ENCODE data around the gene RAB3IP. TPM values are rescaled to one million over a fixed set of nuclear protein-coding genes. Genes with fewer than 3 reads are reported as not detected.

The RAB3IP gene
- total and polyA plus RNA-seq, 2 of the 4 experiments (the other 2 are of a cell fraction), result 1.5 to 2.7 TPM

GRCh38 chr12:69726922-69727321 is 11.7 kb upstream of the RAB3IP start:
- ChIA-PET POLR2A (ENCODE audit: unreplicated experiment) (no interaction called here), CTCF (no interaction called here)
- H2AFZ ChIP-seq (replicated peaks; ENCODE audit: low read length, poor library complexity), result no peak overlapping the region

More at GRCh38 chr12:69726922-69727321, 11.7 kb upstream of the RAB3IP start:
- no peak overlapping the region for H3K27ac ChIP-seq (ENCODE audit: insufficient read depth, low read length)
- no peak overlapping the region for H3K14ac ChIP-seq (replicated peaks; ENCODE audit: low read depth, low read length)
- intact Hi-C loops (cut with micrococcal nuclease) (no loop called here), in situ Hi-C loops (cut with MboI; ENCODE audit: low sequenced_read_pairs) (loop anchor here (25.0 kb wide), 1 partner anchor 390 kb away; the partner anchor contains the start of gene LYZ), dilution Hi-C loops (cut with HindIII; ENCODE audit: low sequenced_read_pairs, unreplicated experiment) (no loop called here)
- no peak overlapping the region for H2BK120ac ChIP-seq (ENCODE audit: low read depth, low read length)
- no peaks in the 10 kb centered on the region for H3K36me3 ChIP-seq (ENCODE audit: control insufficient read depth, insufficient read depth, low read length)
- H3K23ac ChIP-seq (ENCODE audit: low read depth, low read length), result no peak overlapping the region
- no peak overlapping the region for H3K4me3 ChIP-seq (ENCODE audit: insufficient read depth, low read depth, low read length)
- H2BK5ac ChIP-seq (ENCODE audit: low read depth, low read length, poor library complexity, severe bottlenecking), result no peak overlapping the region
- no peak overlapping the region for H3K9ac ChIP-seq (ENCODE audit: low read depth, low read length)
- DNase-seq (no peak), ATAC-seq (ENCODE audit: low read depth) (no peak)
- H3K79me1 ChIP-seq (ENCODE audit: low read depth in 1 of 2, low read length in 2 of 2), result no peaks in the 10 kb centered on the region
- H2BK20ac ChIP-seq (ENCODE audit: low read depth, low read length), result no peak overlapping the region
- H3K9me3 ChIP-seq (ENCODE audit: control insufficient read depth, insufficient read depth, low read length), result no peaks in the 10 kb centered on the region
- WGBS, 2 experiments (ENCODE audit: extremely low coverage in 2 of 2, insufficient read length in 1 of 2), result no CpG with 5 or more reads among the region's 4 CpGs
- no TSS peak for BruUV-seq (replicated peaks)
- H3K9me1 ChIP-seq (ENCODE audit: insufficient read depth, low read length), result no peaks in the 10 kb centered on the region
- TF ChIP-seq POLR2A (IDR thresholded peaks at IDR 0.05; ENCODE audit: low read depth, low read length) (no peak), MAFK (IDR thresholded peaks at IDR 0.05; ENCODE audit: low read depth, low read length) (no peak), MAZ (IDR thresholded peaks at IDR 0.05; ENCODE audit: borderline replicate concordance, low read depth, low read length) (no peak), MXI1 (IDR thresholded peaks at IDR 0.05; ENCODE audit: borderline replicate concordance, low read depth, low read length) (no peak), RAD21 (IDR thresholded peaks at IDR 0.05; ENCODE audit: low read length) (no peak), CEBPB (IDR thresholded peaks at IDR 0.05; ENCODE audit: low read depth, low read length) (no peak), CHD1 (IDR thresholded peaks at IDR 0.05; ENCODE audit: low read depth, low read length) (no peak), NFE2L2 (IDR thresholded peaks at IDR 0.05; ENCODE audit: low read depth, low read length) (no peak), RFX5 (IDR thresholded peaks at IDR 0.05; ENCODE audit: low read depth, low read length) (no peak), RCOR1 (IDR thresholded peaks at IDR 0.05; ENCODE audit: insufficient replicate concordance, low read length) (no peak), BHLHE40 (IDR thresholded peaks at IDR 0.05; ENCODE audit: low read depth, low read length) (no peak), ELK1 (IDR thresholded peaks at IDR 0.05; ENCODE audit: borderline replicate concordance, low read depth, low read length) (no peak), FOS (IDR thresholded peaks at IDR 0.05; ENCODE audit: low read depth, low read length) (no peak)
- TF ChIP-seq, protein P1, sequence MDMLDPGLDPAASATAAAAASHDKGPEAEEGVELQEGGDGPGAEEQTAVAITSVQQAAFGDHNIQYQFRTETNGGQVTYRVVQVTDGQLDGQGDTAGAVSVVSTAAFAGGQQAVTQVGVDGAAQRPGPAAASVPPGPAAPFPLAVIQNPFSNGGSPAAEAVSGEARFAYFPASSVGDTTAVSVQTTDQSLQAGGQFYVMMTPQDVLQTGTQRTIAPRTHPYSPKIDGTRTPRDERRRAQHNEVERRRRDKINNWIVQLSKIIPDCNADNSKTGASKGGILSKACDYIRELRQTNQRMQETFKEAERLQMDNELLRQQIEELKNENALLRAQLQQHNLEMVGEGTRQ (IDR thresholded peaks at IDR 0.05; ENCODE audit: low read depth, low read length), result no peak
- TF ChIP-seq, protein P2, sequence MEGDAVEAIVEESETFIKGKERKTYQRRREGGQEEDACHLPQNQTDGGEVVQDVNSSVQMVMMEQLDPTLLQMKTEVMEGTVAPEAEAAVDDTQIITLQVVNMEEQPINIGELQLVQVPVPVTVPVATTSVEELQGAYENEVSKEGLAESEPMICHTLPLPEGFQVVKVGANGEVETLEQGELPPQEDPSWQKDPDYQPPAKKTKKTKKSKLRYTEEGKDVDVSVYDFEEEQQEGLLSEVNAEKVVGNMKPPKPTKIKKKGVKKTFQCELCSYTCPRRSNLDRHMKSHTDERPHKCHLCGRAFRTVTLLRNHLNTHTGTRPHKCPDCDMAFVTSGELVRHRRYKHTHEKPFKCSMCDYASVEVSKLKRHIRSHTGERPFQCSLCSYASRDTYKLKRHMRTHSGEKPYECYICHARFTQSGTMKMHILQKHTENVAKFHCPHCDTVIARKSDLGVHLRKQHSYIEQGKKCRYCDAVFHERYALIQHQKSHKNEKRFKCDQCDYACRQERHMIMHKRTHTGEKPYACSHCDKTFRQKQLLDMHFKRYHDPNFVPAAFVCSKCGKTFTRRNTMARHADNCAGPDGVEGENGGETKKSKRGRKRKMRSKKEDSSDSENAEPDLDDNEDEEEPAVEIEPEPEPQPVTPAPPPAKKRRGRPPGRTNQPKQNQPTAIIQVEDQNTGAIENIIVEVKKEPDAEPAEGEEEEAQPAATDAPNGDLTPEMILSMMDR (conservative IDR thresholded peaks at IDR 0.05; ENCODE audit: low read depth, low read length), result no peak
- no peak overlapping the region for H2AK5ac ChIP-seq (ENCODE audit: low read depth, low read length)
- no peak overlapping the region for H3K18ac ChIP-seq (ENCODE audit: low read depth, low read length)
- no peak overlapping the region for H4K91ac ChIP-seq (ENCODE audit: insufficient read depth, low read depth, low read length)
- no peak overlapping the region for H3K56ac ChIP-seq (ENCODE audit: extremely low read depth, insufficient read depth, low read length)
- no peaks in the 10 kb centered on the region for H4K20me1 ChIP-seq (ENCODE audit: insufficient read depth, low read length)
- H3K4me1 ChIP-seq (ENCODE audit: control insufficient read depth, insufficient read depth, low read length), result no peaks in the 10 kb centered on the region
- no peak overlapping the region for H2AK9ac ChIP-seq (replicated peaks; ENCODE audit: low read depth, low read length, poor library complexity)
- no peak overlapping the region for H4K5ac ChIP-seq (ENCODE audit: low read depth, low read length)
- no peak overlapping the region for H3K4me2 ChIP-seq (ENCODE audit: low read depth, low read length)
- no peak overlapping the region for H3K4ac ChIP-seq (ENCODE audit: low read depth, low read length)
- no peak overlapping the region for H2BK15ac ChIP-seq (ENCODE audit: low read depth, low read length)
- no peak overlapping the region for H4K8ac ChIP-seq (ENCODE audit: low read depth in 2 of 2, low read length in 2 of 2)
- H3K27me3 ChIP-seq (ENCODE audit: control insufficient read depth, insufficient read depth, low read length), result peaks cover 2% of the 10 kb centered on the region; the same call in 1 of the 2 replicates
